DMS53 treated with DMSO at 0.1 percent for 48 hours (cell line): ENCODE measurements around the gene LHPP.

Experiments
- DNase-seq: peaks from one replicate; lab custom pipeline; 2025; ENCODE audit not compliant: unreplicated experiment; lab: John Stamatoyannopoulos, UW

Gene LHPP

DNA sequence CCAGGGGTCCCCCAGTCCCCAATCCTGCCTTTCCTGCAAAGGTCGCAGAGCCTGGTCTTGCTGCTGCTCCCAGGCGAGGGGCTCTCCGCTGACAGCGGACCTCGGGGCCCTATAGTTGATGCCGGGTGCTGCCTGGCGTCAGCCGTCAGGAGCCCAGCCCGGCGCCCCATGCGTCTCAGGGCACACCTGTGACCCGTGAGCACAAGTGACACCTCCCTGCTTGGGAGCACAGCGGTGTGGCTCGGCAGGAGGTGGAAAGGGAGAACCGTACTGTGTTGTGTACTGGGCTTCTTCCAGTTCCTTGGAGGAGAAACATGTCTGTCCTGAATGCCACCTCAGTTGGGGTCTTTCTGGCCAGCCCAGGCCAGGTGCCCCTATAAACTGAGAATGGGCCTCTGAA lies 56.7 kb downstream of the LHPP start:
- DNase-seq: no peak

DNA sequence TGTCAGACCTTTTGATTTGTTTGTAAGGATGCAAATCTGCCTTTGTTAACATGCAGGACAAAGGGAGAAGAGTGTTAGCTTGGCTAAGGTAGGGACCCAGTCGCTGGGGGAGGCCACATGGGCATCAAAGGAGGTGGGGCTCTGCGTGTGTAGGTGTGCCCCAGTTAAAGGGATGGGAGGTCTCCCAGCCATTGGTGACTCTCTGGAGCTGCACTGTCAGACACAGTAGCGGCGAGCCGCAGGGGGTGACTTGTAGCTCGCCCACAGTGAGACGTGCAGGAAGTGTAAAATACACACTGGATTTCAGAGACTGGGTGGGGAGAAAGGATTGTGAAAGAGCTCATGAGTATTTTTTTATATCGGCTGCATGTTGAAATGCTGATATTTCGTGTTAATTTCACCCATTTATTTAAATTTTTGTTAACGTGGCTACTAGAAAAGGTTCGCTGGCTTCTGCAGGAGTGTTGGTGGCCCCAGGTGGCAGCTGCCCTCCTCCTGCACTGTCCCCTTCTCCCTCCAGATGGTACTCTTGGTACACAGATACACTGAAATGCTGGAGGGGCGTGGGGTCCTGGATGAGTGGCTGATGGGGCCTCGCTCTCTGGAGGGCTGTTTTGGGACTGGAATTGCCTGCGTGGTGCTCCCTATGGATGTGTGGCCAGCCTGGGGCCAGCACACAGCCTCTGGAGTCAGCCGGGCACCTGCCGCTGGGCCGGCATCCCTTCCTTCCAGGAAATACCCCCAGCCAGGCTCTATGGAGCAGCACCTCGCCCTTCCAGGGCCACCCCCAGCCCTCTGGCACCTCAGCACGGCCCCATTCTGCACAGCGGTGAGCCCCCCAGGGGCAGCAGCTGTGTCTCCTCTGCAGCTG lies 59.2 kb downstream of the LHPP start:
- DNase-seq: no peak

DNA sequence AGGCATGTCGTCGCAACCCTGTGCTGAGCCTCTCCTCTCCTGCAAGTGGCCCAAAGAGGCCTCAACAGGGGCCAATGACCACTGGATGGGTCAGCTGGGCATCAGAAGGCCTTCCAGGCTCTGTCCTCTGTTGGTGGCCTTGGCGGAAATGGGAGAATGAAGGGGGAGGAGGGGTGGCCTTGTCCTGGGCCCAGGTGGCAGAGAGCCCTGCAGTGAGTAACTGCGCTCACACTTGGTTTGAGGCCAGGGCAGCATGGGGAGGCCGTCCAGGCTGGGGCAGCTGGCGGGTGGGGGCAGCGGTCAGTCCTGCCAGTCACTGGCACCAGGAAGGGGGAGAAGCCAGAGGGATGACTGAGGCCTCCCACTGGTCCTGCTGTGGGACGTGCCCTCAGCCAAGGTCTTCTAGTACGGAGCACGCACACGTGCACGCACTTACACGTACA lies 59.8 kb downstream of the LHPP start:
- no peak for DNase-seq

DNA sequence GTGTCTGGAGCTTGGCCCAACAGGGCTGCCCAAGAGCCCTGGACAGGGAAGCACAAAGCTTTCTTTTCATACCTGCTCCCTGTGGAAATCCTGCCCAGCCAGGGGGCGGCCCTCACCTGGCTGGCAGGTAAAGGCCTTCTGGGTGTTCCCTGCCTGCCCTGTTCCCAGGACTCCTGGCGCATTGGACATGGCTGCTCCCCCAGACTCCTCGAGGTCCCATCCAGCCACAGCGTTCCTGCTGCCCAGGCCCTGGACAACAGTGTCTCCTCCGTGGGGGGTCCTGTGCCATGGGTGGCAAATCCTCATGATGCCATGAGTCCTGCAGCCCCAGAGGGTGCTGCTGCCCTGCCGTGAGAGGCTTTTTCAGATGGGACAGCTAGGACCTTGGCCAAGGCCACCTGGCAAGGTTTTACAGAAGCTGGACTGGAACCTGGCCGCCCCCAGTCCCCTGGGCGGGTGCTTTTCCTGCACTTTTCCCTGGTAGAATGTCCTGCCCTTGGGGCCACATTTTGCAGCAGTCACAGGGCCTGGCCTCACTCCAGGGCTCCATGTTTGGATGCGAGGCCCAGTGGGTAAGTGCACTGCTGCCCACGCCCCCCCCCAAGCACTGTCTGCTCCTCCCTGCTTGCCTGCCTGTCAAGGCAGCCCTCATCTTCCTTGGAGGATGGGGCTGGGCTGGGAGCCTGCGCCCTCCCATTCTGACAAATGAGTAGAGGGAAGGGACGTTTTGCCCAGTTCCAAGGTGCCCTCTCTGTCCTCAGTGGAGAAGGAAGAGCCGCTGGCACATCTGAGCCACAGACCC lies 60.7 kb downstream of the LHPP start:
- DNase-seq: no peak

DNA sequence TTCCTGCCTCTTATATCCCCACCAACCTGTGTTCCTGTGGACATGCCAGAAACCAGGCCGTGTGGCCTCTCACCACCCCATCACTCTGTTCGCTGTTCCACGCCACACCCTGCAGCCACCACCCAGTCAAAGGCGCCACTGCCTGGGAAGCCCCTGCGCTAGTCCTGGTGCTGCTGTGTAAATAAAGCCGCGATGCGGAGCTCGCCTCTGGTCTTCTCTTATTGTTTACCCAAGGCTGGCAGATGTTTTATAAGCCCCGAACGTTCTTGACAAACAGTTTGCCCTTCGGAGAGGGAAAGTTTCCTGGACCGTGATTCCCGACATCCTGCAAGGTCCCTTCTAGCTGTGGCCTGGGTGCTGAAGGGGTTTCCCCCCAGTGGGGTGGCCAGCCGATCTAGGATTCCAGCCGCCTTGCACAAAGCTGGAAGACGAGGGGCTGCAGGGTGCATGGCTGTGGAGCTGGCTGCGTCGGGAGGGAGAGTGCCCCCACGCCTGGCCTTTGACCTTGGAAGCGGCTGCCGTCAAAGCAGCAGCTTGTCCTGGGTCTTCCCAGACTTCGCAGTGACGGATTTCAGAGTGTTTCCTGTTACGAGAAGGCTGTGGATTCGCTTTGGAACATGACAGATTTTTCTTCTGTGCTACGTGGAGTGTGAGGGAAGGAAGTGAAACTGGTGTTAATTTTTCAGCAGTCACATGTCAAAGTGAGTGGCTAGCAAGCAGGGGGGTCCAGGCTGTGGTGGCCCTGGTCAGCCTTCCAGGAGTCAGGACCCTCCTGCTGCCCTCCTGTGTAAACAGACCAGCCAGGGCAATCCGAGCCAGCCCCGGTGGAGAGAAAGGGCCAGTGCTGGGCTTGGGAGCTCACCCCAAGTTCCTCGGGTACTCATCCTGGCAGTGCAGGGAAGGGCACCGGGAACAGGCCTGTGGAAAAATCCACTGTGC lies 61.6 kb downstream of the LHPP start:
- peak; percentile 57 for DNase-seq

DNA sequence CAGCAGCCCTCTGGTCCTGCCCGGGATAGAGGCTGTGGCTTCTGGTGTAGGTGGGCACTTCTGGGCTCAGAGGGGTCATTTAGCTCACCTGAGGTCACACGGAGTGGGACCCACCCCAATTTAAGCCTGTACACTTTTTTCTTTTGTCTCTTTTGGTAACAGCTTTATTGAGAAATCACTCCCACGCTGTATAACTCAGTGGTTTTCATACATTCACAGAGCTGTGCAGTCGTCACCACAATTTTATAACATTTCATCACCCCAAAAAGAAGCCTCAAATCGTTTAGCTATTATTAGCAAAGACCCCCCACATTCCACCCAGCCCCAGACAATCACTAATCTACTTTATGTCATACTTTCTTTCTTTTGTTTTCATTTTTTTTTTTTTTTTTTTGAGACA lies 62.3 kb downstream of the LHPP start:
- no peak for DNase-seq

DNA sequence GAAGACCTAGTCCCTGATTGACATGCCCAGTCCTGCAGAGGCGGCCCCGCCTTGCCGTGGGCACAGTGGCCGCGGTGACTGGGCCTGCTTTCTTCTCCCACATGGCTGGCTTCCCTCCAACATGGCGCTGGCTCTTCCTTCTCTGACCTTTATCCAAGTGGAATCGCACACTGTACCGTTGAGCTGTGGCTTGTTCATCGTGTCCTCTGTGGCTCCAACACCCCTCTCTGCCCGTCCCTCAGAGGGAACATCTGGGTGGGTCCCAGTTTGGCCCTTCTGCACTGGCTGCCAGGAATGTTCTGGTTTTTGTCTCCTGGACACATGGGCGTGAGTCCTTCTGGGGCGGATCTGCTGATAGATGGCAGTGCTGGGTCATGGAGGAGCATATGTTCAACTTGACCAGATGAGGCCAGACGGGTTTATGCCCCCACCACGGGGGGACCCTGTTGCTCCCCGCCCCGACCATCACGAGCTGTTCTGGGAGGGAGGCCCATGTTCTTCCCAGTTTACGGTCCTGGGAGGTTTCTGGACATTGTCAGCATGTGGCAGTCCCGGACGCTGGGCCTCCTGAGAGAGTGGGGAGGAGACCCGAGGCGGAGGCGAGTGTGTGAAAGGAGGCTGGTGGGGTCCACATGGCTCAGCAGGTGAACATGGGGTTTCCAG lies 63.5 kb downstream of the LHPP start:
- no peak for DNase-seq

DNA sequence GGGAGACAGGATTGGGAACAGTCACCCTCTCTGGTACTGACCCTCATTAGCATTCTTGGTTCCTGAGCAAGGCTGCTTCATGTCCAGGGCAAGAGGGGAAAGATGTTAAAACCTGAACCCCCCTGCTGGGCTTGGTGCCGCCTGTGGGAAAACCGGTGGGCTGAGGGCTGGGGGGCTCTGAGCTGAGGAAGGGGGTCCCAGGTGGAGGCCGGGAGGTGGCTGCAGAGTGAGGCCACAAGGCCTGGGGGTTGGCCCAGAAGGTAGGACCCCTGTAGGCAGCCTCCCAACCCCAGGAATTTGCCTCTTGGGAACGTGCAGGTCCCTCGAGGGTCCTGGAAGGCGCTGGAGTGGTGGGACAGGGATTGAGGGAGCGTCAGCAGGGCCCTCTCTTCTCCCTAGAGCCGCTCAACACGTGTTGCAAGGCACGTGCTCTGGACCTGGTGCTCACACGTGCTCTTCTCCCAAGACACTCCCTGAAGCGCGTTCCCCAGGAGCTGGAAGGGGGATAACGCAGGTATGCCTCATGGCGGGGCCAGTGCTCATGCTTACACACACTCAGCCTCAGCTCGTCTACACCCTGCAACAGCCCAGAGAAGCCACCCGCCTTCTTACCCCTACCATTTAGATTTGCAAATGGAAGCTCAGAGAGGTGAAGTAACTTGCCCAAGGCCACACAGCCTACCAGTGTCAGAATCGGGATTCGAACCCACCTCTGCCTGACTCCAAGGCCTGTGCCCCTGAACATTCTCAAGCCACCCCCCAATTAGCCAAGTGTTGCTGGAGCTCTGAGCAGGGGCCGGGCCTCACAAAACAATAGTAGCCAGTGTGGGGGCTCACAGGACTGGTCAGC lies 64.4 kb downstream of the LHPP start:
- no peak for DNase-seq

DNA sequence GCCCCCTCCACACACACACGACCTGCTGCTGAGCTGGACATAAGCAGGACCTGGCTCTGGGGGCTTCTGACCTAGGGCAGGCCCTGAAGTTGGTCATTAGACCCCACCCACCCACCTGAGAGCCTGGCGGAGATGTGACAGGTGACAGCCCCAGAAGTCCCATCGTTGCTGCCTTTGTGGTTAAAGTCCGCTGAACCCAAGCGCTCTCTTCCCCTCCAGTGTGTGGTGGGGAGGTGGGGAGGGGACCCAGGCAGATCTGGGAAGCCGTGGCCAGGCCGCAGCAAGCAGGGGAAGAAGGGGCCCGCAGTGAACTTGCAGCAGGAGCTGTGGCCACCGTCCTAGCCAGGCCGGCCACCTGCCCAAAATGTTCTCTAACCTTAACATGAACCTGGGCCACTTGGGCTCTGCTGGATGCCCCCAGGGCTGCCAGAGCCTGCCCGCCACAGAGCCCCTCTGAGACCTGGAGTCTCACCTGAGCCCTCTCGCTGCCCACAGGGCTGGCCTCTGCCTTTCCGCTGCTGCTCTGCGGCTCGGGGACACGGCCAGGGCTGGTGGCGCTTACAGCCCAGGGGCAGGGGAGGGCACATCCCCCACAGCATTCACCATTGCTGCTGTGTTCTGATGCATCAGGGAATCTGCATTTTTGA lies 65.1 kb downstream of the LHPP start:
- DNase-seq: no peak

DNA sequence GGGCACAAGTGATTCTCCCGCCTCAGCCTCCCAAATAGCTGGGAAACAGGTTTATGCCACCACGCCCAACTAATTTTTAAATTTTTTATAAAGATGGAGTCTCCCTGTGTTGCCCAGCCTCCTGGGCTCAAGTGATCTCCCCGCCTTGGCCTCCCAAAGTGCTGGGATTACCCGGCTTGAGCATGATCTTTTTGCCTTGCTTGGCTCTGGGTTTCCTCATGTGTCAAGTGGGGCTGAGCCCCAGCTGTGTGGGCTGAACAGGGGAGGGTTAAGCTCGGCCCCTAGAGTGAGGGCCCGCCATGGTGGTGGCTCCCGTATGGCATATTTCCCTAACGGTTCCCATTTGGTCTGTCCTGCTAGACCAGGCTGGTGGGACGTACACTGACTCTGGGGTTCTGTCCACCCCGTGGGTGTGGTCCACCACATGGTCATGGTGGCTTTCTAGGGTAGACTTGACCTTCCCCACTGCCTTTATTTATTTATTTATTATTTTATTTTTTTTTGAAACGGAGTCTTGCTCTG lies 66.3 kb downstream of the LHPP start:
- no peak for DNase-seq

DNA sequence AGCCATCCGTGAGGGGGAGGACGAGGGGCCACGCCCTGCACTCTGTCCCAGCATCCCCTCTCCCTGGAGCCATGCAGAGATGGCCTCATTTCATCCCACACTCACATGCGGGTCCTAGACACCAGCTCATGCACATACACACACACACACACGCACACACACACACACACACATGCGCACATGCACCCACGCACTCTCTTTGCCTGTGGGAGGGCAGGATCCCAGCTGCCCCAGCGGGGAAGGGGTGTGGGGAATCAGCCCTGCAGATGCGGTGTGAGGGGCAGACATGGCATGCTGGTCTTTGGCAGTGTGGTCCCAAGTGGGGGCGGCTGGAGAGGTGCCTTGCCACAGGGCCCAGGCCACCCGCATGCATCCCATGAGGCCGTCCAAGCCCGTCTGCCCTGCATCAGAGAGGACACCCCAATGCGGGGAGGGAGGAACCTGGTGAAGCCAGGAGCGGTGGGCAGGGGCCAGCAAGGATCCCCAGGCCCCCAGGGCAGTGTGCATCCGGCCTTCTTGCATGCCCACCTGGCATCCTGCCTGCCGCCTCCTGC lies 68.1 kb downstream of the LHPP start:
- no peak for DNase-seq

DNA sequence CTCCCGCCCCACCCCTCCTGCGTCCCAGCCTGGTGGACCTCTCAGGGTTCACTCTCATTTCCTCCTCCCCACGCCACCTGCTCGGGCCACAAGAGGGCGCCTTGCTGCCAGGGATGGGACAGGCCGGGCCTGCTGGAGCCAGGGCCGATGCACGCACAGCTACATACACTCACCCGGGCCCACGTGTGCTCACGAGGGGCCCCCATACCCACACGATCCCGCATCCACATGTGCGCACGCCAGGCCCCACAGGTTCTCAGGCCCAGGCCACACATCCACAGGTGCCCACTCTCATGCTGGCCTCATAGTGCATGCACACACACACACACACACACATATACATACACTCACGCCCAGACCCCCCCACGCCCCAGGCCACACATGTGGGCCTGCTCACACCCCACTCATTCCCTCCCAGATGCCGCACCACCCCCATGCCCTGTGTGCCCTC lies 68.6 kb downstream of the LHPP start:
- DNase-seq: peak; percentile 61

DNA sequence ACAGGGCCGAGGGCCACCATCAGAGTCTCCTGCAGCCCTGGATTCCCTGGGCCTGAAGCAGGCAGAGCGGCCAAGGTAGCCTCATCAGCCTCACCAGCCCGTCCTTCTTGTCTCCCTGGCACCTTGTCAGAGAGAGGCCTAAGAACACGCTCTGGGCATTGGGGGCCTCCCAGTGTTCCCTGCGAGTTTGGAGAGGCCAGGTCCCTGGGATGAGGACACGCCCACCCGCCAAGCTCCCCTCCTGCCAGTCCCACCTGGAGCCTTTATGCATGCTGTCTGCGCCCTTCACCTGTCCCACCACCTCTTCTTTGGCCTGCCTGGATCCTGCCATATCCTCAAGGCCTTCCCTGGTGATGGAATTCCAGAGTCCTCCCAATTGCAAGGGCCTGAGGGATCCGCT lies 69.2 kb downstream of the LHPP start:
- no peak for DNase-seq

DNA sequence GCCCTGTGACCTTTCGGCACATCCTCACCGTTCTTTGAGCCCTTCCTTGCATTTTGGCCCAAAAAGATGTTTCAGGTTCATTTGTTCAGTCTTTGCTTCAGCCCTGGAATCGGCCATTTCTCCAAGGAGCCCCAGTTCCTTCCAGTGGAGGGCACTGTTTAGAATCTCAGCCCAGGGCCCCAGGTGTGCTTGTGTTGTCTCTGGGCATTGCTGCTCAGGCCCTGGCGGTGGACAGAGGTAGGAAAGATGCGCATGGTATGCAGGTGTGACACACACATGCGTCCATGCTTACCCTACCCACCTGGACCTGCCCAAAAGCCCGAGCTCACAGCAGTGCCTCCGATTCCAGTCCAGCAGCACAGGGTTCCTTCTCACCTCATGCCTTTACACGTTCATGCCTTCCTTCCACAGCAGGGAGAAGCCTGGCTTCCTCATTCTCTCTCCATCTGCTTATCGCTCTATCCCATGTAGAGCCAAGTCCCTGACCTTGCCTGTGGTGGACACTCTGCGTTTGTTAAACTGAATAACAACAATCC lies 70.6 kb downstream of the LHPP start:
- peak; percentile 7 for DNase-seq

DNA sequence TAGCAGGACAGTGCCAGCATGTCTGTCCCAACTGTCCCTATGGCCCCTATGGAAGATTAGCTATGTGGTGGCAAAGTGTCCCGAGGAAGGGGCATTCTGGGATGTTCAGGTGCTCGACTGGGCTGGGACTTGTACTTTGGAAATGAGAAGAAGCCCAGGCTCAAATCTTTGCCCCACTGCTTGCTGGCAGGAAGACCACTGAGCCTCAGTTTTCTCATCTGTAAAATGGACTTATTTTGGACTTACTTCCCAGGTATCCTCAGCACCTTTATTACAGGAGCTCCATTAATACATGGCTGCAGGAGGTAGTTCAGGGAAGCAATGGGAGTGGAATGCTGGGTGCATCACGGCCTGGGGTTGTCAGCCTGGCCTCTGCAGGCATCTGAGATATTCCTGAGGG lies 71.2 kb downstream of the LHPP start:
- no peak for DNase-seq

DNA sequence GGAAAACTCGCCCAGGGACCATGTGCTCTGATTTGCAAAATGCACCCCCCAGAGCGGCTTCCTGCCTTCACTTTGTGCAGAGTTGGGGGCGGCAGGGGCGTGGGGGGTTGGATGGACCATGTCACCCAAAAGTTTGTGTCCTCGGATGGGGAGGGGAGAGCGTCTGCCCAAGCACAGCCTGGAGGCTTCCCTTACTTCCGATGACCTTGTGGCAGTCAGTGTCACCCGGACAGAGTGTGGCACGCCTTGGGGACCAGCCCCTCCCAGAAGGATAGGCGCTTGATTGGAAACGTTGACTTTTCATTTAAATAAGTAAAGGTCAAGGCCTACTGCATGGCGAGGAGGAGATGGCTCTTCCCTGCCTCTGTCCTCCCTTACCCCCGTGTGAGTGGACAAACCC lies 71.6 kb downstream of the LHPP start:
- no peak for DNase-seq

DNA sequence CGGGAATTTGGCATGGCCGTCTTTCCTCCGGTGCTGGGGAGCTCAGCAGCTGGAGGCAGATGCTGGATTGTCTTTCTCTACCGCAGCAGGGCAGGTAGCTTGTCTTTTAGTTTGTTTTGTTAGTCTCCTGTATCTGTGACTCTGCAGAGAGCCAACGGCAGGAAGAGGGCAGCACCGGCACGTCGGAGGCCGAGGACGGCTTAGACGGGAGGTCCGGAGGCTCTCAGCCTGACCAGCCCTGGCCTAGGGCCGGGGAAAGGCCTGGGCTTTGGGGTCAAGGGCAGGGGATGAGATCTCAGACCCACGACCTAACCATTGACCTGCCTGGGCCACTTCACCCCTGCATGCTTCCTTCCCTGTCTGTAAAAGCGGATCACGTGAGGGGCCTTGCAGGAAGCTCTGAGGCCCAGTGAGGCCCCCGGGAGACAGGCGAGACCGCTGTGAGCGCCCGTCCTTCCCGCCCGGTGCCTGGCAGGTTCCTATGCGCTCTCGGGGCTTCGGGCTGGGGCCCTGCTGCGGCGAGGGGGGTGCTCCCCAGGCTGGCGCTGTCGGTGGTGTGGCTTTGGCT lies 72.7 kb downstream of the LHPP start:
- no peak for DNase-seq
